H1 (cell line): ENCODE data around the gene TMC3. TPM values are rescaled to one million over a fixed set of nuclear protein-coding genes. Genes with fewer than 3 reads are reported as not detected.

Experiments used
- CTCF ChIA-PET: fragments of 300-600 bp; sonication (Branson Sonifier 250); formaldehyde crosslinking; loops from one replicate; lab custom pipeline; 2021; ENCODE audit not compliant: partially characterized antibody; lab: Charles Lee
- POLR2A ChIA-PET: fragments of 300-600 bp; sonication (Branson Sonifier 250); formaldehyde crosslinking; loops from one replicate; lab custom pipeline; 2021; ENCODE audit warnings: inconsistent platforms; ENCODE audit not compliant: partially characterized antibody; lab: Charles Lee
- DNase-seq, 2 experiments: peaks; one replicate each; pipeline versions ENCODE4 v3.0.0 to v3.0.0-alpha.2; 2010 to 2022; ENCODE audit warnings: low spot score in 2 of 2, low read depth in 1 of 2, mixed read lengths in 1 of 2
- FAIRE-seq: peaks from 2 replicates; lab custom pipeline; 2011; peaks lifted over from hg19 to GRCh38; lab: Jason Lieb, UNC
- H2AFZ ChIP-seq: 2 replicates; pipeline ENCODE4 v1.8.1; 2012; ENCODE audit warnings: low read length, inconsistent platforms
- H2AK5ac ChIP-seq: 2 replicates; pipeline ENCODE4 v1.6.1; 2013; ENCODE audit warnings: low read depth, low read length
- H2BK120ac ChIP-seq: replicated peaks from 2 replicates; pipeline ENCODE3; 2013; ENCODE audit warnings: low read depth, low read length, inconsistent platforms
- H2BK12ac ChIP-seq: 2 replicates; pipeline ENCODE4 v1.6.1; 2013; ENCODE audit warnings: low read depth, low read length
- H2BK15ac ChIP-seq: 2 replicates; pipeline ENCODE4 v1.6.1; 2013; ENCODE audit warnings: low read length
- H2BK20ac ChIP-seq: 2 replicates; pipeline ENCODE4 v1.6.1; 2013; ENCODE audit warnings: low read length
- H2BK5ac ChIP-seq: 2 replicates; pipeline ENCODE4 v1.6.1; 2013; ENCODE audit warnings: low read depth, low read length
- H3K14ac ChIP-seq: 2 replicates; pipeline ENCODE4 v1.6.1; 2013; ENCODE audit warnings: inconsistent platforms; ENCODE audit not compliant: insufficient read length
- H3K18ac ChIP-seq: 2 replicates; pipeline ENCODE4 v1.6.1; 2013; ENCODE audit warnings: low read length; ENCODE audit errors: extremely low read depth
- H3K23ac ChIP-seq: 2 replicates; pipeline ENCODE4 v1.6.1; 2013; ENCODE audit warnings: inconsistent platforms; ENCODE audit not compliant: insufficient read length
- H3K23me2 ChIP-seq: 2 replicates; pipeline ENCODE4 v1.6.1; 2013; ENCODE audit warnings: low read depth, low read length
- H3K27ac ChIP-seq: 2 replicates; pipeline ENCODE4 v1.6.1; 2011; ENCODE audit warnings: low read depth, low read length, inconsistent platforms
- H3K27me3 ChIP-seq, 4 experiments: replicated peaks in 1 of 4; 1 replicate in 1 of 4; 2 replicates in 3 of 4; pipeline versions ENCODE4 v1.6.1 to v1.8.1; 2011 to 2013; ENCODE audit warnings: low read length in 3 of 4, mild to moderate bottlenecking in 3 of 4, inconsistent platforms in 2 of 4, mixed read lengths in 2 of 4, moderate library complexity in 1 of 4; ENCODE audit not compliant: control insufficient read depth in 3 of 4, insufficient read depth in 3 of 4; ENCODE audit errors: extremely low read depth in 1 of 4
- H3K36me3 ChIP-seq, 4 experiments: 2 replicates each; pipeline versions ENCODE4 v1.6.1 to v1.8.1; 2011 to 2013; ENCODE audit warnings: mild to moderate bottlenecking in 4 of 4, low read length in 3 of 4, moderate library complexity in 2 of 4, control low read depth in 1 of 4, inconsistent platforms in 1 of 4; ENCODE audit not compliant: insufficient read depth in 4 of 4, control insufficient read depth in 2 of 4
- H3K4ac ChIP-seq: replicated peaks from 2 replicates; pipeline ENCODE3; 2013; ENCODE audit warnings: low read length, low read depth, mixed read lengths, inconsistent platforms; ENCODE audit not compliant: insufficient read length
- H3K4me1 ChIP-seq, 4 experiments: replicated peaks in 1 of 4; 1 replicate in 1 of 4; 2 replicates in 3 of 4; pipeline versions ENCODE4 v1.6.1 to v1.8.1; 2011 to 2013; ENCODE audit warnings: low read length in 3 of 4, inconsistent platforms in 2 of 4, mixed read lengths in 1 of 4; ENCODE audit not compliant: insufficient read depth in 4 of 4, control insufficient read depth in 3 of 4
- H3K4me2 ChIP-seq, 2 experiments: 2 replicates each; pipeline versions ENCODE4 v1.6.1 to v1.8.1; 2011 to 2013; ENCODE audit warnings: low read depth in 2 of 2, low read length in 2 of 2, control low read depth in 1 of 2, inconsistent platforms in 1 of 2, mild to moderate bottlenecking in 1 of 2; ENCODE audit not compliant: insufficient read depth in 1 of 2
- H3K4me3 ChIP-seq, 4 experiments: fragments of 200-600, 300-600 bp in 1 of 4; sonication (generic), shearing (Covaris generic), sonication (Bioruptor Twin) in 1 of 4; 2 replicates each; pipeline versions ENCODE4 v1.5.1 to v1.8.1; 2011 to 2016; ENCODE audit warnings: low read length in 4 of 4, low read depth in 3 of 4, control low read depth in 2 of 4, inconsistent platforms in 2 of 4, mild to moderate bottlenecking in 2 of 4, mixed read lengths in 1 of 4, moderate library complexity in 1 of 4; ENCODE audit not compliant: insufficient read depth in 2 of 4; ENCODE audit errors: extremely low read depth in 1 of 4
- H3K56ac ChIP-seq: replicated peaks from 2 replicates; pipeline ENCODE3; 2013; ENCODE audit warnings: low read depth, mild to moderate bottlenecking, mixed read lengths, low read length, inconsistent platforms; ENCODE audit not compliant: insufficient read length
- H3K79me1 ChIP-seq: 2 replicates; pipeline ENCODE4 v1.6.1; 2013; ENCODE audit warnings: low read depth, low read length, control low read depth
- H3K79me2 ChIP-seq, 2 experiments: 2 replicates each; pipeline versions ENCODE4 v1.6.1 to v1.8.1; 2012 to 2013; ENCODE audit warnings: low read length in 2 of 2, mild to moderate bottlenecking in 2 of 2, inconsistent platforms in 1 of 2; ENCODE audit not compliant: insufficient read depth in 2 of 2, control insufficient read depth in 1 of 2
- H3K9ac ChIP-seq, 4 experiments: replicated peaks in 1 of 4; 1 replicate in 1 of 4; 2 replicates in 3 of 4; pipeline versions ENCODE4 v1.6.1 to v1.8.1; 2011 to 2013; ENCODE audit warnings: low read depth in 3 of 4, low read length in 3 of 4, control low read depth in 2 of 4, mild to moderate bottlenecking in 2 of 4, moderate library complexity in 2 of 4, inconsistent platforms in 1 of 4; ENCODE audit errors: extremely low read depth in 1 of 4
- H3K9me3 ChIP-seq, 2 experiments: 2 replicates each; pipeline versions ENCODE4 v1.6.1 to v1.8.1; 2012 to 2013; ENCODE audit warnings: mild to moderate bottlenecking in 2 of 2, moderate library complexity in 2 of 2, control low read depth in 1 of 2, inconsistent platforms in 1 of 2, low read depth in 1 of 2, low read length in 1 of 2, mixed read lengths in 1 of 2; ENCODE audit not compliant: insufficient read depth in 2 of 2
- H4K20me1 ChIP-seq, 2 experiments: replicated peaks in 1 of 2; 2 replicates each; pipeline versions ENCODE3 to v1.8.1; 2011 to 2013; ENCODE audit warnings: inconsistent platforms in 2 of 2, low read length in 2 of 2, mild to moderate bottlenecking in 1 of 2; ENCODE audit not compliant: insufficient read depth in 2 of 2, control insufficient read depth in 1 of 2
- H4K5ac ChIP-seq: 2 replicates; pipeline ENCODE4 v1.6.1; 2013; ENCODE audit warnings: low read length, low read depth, mixed read lengths, inconsistent platforms; ENCODE audit not compliant: insufficient read length
- H4K8ac ChIP-seq: 2 replicates; pipeline ENCODE4 v1.8.0; 2013; ENCODE audit warnings: mild to moderate bottlenecking, moderate library complexity, low read length, inconsistent platforms; ENCODE audit not compliant: insufficient read depth; ENCODE audit errors: extremely low read depth
- H4K91ac ChIP-seq: replicated peaks from 2 replicates; pipeline ENCODE3; 2013; ENCODE audit warnings: low read length, mixed read lengths, inconsistent platforms; ENCODE audit not compliant: insufficient read length
- CEBPB ChIP-seq: IDR thresholded peaks from 2 replicates; pipeline ENCODE4 v1.6.1; 2012; ENCODE audit warnings: low read depth, low read length
- CREB1 ChIP-seq: IDR thresholded peaks from 2 replicates; pipeline ENCODE4 v1.6.1; 2012; ENCODE audit warnings: inconsistent platforms
- CTBP2 ChIP-seq: IDR thresholded peaks from 2 replicates; pipeline ENCODE4 v1.7.0; 2011; ENCODE audit warnings: borderline replicate concordance, mild to moderate bottlenecking, moderate library complexity, mixed read lengths, low read length; ENCODE audit not compliant: insufficient read depth, insufficient read length
- GABPA ChIP-seq: IDR thresholded peaks from 2 replicates; pipeline ENCODE4 v1.6.1; 2011; ENCODE audit warnings: mild to moderate bottlenecking, low read length, moderate library complexity, borderline replicate concordance; ENCODE audit not compliant: insufficient read depth
- RAD21 ChIP-seq, 2 experiments: IDR thresholded peaks in 1 of 2; conservative IDR thresholded peaks in 1 of 2; 2 replicates each; pipeline ENCODE4 v1.6.1; 2011; ENCODE audit warnings: low read depth in 2 of 2, low read length in 2 of 2, improper control_type of control experiment in 1 of 2, inconsistent platforms in 1 of 2, mild to moderate bottlenecking in 1 of 2, moderate library complexity in 1 of 2
- RFX5 ChIP-seq: IDR thresholded peaks from 2 replicates; pipeline ENCODE4 v1.6.1; 2011; ENCODE audit warnings: low read depth, low read length, improper control_type of control experiment, borderline replicate concordance
- RNF2 ChIP-seq: fragments of 200-900, 300-1000 bp; sonication (generic); IDR thresholded peaks from 2 replicates; pipeline ENCODE4 v1.7.1; 2016; ENCODE audit warnings: borderline replicate concordance, low read depth, mild to moderate bottlenecking, antibody characterized with exemption, low read length; ENCODE audit not compliant: poor library complexity, severe bottlenecking; ENCODE audit errors: missing control alignments
- SIRT6 ChIP-seq: IDR thresholded peaks from one replicate; pipeline ENCODE4 v1.7.1; 2012; ENCODE audit warnings: low read length, inconsistent platforms
- SP2 ChIP-seq: IDR thresholded peaks from 2 replicates; pipeline ENCODE4 v1.6.1; 2012; ENCODE audit warnings: mild to moderate bottlenecking, low read length, inconsistent platforms
- SRF ChIP-seq: IDR thresholded peaks from 2 replicates; pipeline ENCODE4 v1.6.1; 2011; ENCODE audit warnings: mild to moderate bottlenecking, low read depth, low read length, moderate library complexity
- ZNF274 ChIP-seq: IDR thresholded peaks from 2 replicates; pipeline ENCODE4 v1.7.0; 2012; ENCODE audit warnings: low read length, borderline replicate concordance; ENCODE audit errors: extremely low read depth
- WGBS, 2 experiments: shearing (Covaris generic) in 1 of 2; methylation state at CpG; one replicate each; pipeline versions ENCODE4 v1.1.6 to v1.1.7; 2013 to 2015; ENCODE audit warnings: low lambda C conversion rate in 2 of 2, mixed read lengths in 2 of 2, inconsistent platforms in 1 of 2, low coverage in 1 of 2, missing lambda C conversion rate in 1 of 2; ENCODE audit not compliant: insufficient replicate concordance in 2 of 2, insufficient coverage in 1 of 2, insufficient read length in 1 of 2; ENCODE audit errors: extremely low coverage in 1 of 2, missing lambda C conversion rate in 1 of 2; 5-methylcytosine and 5-hydroxymethylcytosine counted together
- polyA plus RNA-seq, 7 experiments: library from polyadenylated mRNA; depleted of rRNA in 3 of 7; stranded (reverse) in 5 of 7; unstranded in 2 of 7; fragments of >200 nt in 5 of 7; fragments of 200-250 nt in 2 of 7; gene quantifications; 1 replicate in 5 of 7; 2 replicates in 1 of 7; 4 replicates in 1 of 7; pipeline versions ENCODE4 v1.2.1 to v1.2.3, GENCODE V29; 2011 to 2013; ENCODE audit warnings: missing spikeins in 2 of 7, mixed read lengths in 2 of 7
- total RNA-seq: library from RNA; stranded (reverse); fragmentation: NEBNext Ultra II Directional; extraction: Animal tissue kit (Norgen Biotek cat#: 25700); gene quantifications from 2 replicates; pipeline ENCODE4 v1.2.1, GENCODE V29; 2021
- TF ChIP-seq, protein P1 (sequence below): IDR thresholded peaks from 2 replicates; pipeline ENCODE4 v1.6.1; 2012; ENCODE audit warnings: inconsistent platforms
- TF ChIP-seq, protein P2 (sequence below): IDR thresholded peaks from 2 replicates; pipeline ENCODE4 v1.6.1; 2011; ENCODE audit warnings: low read length, improper control_type of control experiment

Gene TMC3
- total and polyA plus RNA-seq, 2 of the 8 experiments (the other 6 are each of a cell fraction or from before 2014, with no cell fraction given) = not detected

DNA sequence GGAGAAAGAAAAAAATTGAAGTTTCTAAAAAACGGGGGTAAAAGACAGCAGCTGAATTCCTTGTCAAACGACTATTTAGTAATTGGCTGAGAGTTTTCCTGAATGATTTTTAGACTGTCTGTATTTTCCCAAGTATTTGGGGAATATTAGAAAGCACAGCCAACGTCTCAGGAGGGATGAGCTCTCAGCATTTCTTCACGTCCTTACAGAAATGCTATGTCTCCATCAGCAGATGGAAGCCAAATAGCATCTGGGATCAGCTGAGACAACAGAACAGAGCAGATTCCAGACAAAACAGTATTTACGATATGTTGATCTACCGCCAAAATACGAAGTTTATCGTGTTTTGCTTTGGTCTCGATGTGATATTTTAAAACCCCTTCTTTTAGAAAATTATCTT is 5.3 kb upstream of the TMC3 start:
- no peak overlapping the region for H2BK15ac ChIP-seq
- no peak overlapping the region for H3K27ac ChIP-seq
- ChIA-PET POLR2A (no interaction called here), CTCF (no interaction called here)
- no peaks in the 10 kb centered on the region for H3K23me2 ChIP-seq
- no peaks in the 10 kb centered on the region for H3K79me1 ChIP-seq
- H2AFZ ChIP-seq = no peak overlapping the region
- WGBS, 2 experiments = 87% methylated on average over 9 of the region's 9 CpGs; no CpG with 5 or more reads in 1 of the 2 experiments
- no peak overlapping the region for H4K91ac ChIP-seq
- no peaks in the 10 kb centered on the region for H3K27me3 ChIP-seq
- H3K4ac ChIP-seq = no peak overlapping the region
- no peaks in the 10 kb centered on the region for H3K36me3 ChIP-seq
- no peaks in the 10 kb centered on the region for H3K79me2 ChIP-seq
- H2BK120ac ChIP-seq = no peak overlapping the region
- no peak overlapping the region for H3K4me3 ChIP-seq
- H3K18ac ChIP-seq = no peak overlapping the region
- no peak overlapping the region for H2BK5ac ChIP-seq
- H3K4me2 ChIP-seq = no peak overlapping the region
- H3K4me1 ChIP-seq = no peaks in the 10 kb centered on the region
- H4K8ac ChIP-seq = no peak overlapping the region
- no peak overlapping the region for H3K56ac ChIP-seq
- DNase-seq (no peak), FAIRE-seq (no peak)
- no peak overlapping the region for H4K5ac ChIP-seq
- no peak overlapping the region for H3K23ac ChIP-seq
- no peak overlapping the region for H2BK20ac ChIP-seq
- H3K9ac ChIP-seq = no peak overlapping the region
- H3K9me3 ChIP-seq = no peaks in the 10 kb centered on the region
- H3K14ac ChIP-seq = no peak overlapping the region
- H2AK5ac ChIP-seq = no peak overlapping the region
- H4K20me1 ChIP-seq = no peaks in the 10 kb centered on the region
- H2BK12ac ChIP-seq = no peak overlapping the region
- no peak for TF ChIP-seq SP2
- TF ChIP-seq ZNF274 = no peak
- no peak for TF ChIP-seq CTBP2
- TF ChIP-seq SIRT6 = no peak
- TF ChIP-seq GABPA = no peak
- no peak for TF ChIP-seq RNF2
- TF ChIP-seq RFX5 = no peak
- no peak for TF ChIP-seq CEBPB
- TF ChIP-seq, protein P1, sequence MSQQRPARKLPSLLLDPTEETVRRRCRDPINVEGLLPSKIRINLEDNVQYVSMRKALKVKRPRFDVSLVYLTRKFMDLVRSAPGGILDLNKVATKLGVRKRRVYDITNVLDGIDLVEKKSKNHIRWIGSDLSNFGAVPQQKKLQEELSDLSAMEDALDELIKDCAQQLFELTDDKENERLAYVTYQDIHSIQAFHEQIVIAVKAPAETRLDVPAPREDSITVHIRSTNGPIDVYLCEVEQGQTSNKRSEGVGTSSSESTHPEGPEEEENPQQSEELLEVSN = no peak
- TF ChIP-seq, protein P2, sequence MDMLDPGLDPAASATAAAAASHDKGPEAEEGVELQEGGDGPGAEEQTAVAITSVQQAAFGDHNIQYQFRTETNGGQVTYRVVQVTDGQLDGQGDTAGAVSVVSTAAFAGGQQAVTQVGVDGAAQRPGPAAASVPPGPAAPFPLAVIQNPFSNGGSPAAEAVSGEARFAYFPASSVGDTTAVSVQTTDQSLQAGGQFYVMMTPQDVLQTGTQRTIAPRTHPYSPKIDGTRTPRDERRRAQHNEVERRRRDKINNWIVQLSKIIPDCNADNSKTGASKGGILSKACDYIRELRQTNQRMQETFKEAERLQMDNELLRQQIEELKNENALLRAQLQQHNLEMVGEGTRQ = no peak
- no peak for TF ChIP-seq SRF
- no peak for TF ChIP-seq RAD21 (IDR thresholded peaks at IDR 0.05 in 1 of 2, conservative IDR thresholded peaks at IDR 0.05 in 1 of 2; ENCODE audit: low read depth in 2 of 2, low read length in 2 of 2)
- TF ChIP-seq CREB1 = no peak
